Common myeloid progenitor, CD34-positive (primary cell): ENCODE results near the gene DNAH3.
"Not testable (repeated sequence)": the region's sequence is repeated elsewhere in the genome, so short reads cannot be mapped to it uniquely, and the experiment has no call there.

Source experiments
- CTCF ChIA-PET: fragments of 350-600 bp; sonication (Branson Sonifier 250); formaldehyde crosslinking; loops from one replicate; lab custom pipeline; 2021; ENCODE audit warnings: antibody characterized with exemption; lab: Charles Lee
- POLR2A ChIA-PET: fragments of 350-600 bp; sonication (Branson Sonifier 250); formaldehyde crosslinking; loops from one replicate; lab custom pipeline; 2021; ENCODE audit warnings: antibody characterized with exemption; lab: Charles Lee
- DNase-seq, 3 donors: peaks; one replicate each; pipeline versions ENCODE4 v3.0.0 to v3.0.0-alpha.2; 2013
- H3K27ac ChIP-seq, 2 experiments: 1 replicate in 1 of 2; 2 replicates in 1 of 2; pipeline ENCODE4 v1.7.0; 2013; ENCODE audit warnings: inconsistent platforms in 2 of 2, low read length in 2 of 2, mild to moderate bottlenecking in 2 of 2, low read depth in 1 of 2, moderate library complexity in 1 of 2; ENCODE audit not compliant: severe bottlenecking in 2 of 2, insufficient read depth in 1 of 2, poor library complexity in 1 of 2
- H3K27me3 ChIP-seq, 5 experiments: replicated peaks in 2 of 5; 1 replicate in 3 of 5; 2 replicates in 2 of 5; pipeline versions ENCODE4 v1.6.1 to v1.7.0; 2013; ENCODE audit warnings: low read length in 4 of 5, mild to moderate bottlenecking in 2 of 5, moderate library complexity in 2 of 5, inconsistent platforms in 1 of 5; ENCODE audit not compliant: insufficient read depth in 5 of 5, control insufficient read depth in 4 of 5
- H3K36me3 ChIP-seq, 4 experiments: 1 replicate in 2 of 4; 2 replicates in 2 of 4; pipeline versions ENCODE4 v1.6.1 to v1.7.0; 2013; ENCODE audit warnings: low read length in 3 of 4, control low read depth in 1 of 4, mild to moderate bottlenecking in 1 of 4; ENCODE audit not compliant: control insufficient read depth in 4 of 4, insufficient read depth in 4 of 4
- H3K4me1 ChIP-seq, 4 experiments: 1 replicate in 3 of 4; 2 replicates in 1 of 4; pipeline versions ENCODE4 v1.6.1 to v1.7.1; 2013; ENCODE audit warnings: low read length in 3 of 4, mild to moderate bottlenecking in 3 of 4, control low read depth in 1 of 4, inconsistent platforms in 1 of 4, moderate library complexity in 1 of 4; ENCODE audit not compliant: control insufficient read depth in 4 of 4, insufficient read depth in 4 of 4; ENCODE audit errors: control extremely low read depth in 1 of 4
- H3K4me3 ChIP-seq, 7 experiments: 1 replicate in 4 of 7; 2 replicates in 3 of 7; pipeline versions ENCODE4 v1.5.1 to v1.7.0; 2013; ENCODE audit warnings: mild to moderate bottlenecking in 7 of 7, low read length in 6 of 7, moderate library complexity in 6 of 7, inconsistent platforms in 2 of 7, low read depth in 2 of 7, control low read depth in 1 of 7; ENCODE audit not compliant: insufficient read depth in 4 of 7, control insufficient read depth in 1 of 7; ENCODE audit errors: extremely low read depth in 1 of 7
- H3K9me3 ChIP-seq, 5 experiments: 1 replicate in 4 of 5; 2 replicates in 1 of 5; pipeline versions ENCODE4 v1.6.1 to v1.7.1; 2013; ENCODE audit warnings: low read length in 4 of 5, mild to moderate bottlenecking in 2 of 5, inconsistent platforms in 1 of 5, low read depth in 1 of 5, moderate library complexity in 1 of 5; ENCODE audit not compliant: control insufficient read depth in 4 of 5, insufficient read depth in 2 of 5; ENCODE audit errors: control extremely low read depth in 1 of 5
- WGBS: methylation state at CpG from one replicate; pipeline ENCODE4 v1.1.5; 2013; ENCODE audit not compliant: insufficient coverage; 5-methylcytosine and 5-hydroxymethylcytosine counted together

DNAH3 gene

DNA sequence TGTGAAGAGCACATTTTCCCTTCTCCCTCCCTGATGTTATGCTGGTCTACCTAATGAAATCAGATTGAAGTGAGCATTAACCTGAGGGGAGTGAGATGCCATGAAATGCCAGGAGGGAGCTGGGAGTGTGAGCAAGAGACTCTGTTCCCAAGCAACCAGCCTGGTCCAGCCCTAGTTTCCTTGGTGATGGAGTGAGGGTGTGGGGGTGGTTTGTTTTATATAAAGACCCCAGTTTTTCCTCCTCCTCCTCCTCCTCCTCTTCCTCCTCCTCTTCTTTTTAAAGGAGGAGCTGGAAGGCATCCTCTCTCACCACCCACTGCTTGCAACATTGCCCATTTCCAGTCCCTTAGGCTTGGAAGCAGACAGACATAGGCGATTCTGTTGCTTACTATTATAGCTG lies 97.1 kb downstream of the DNAH3 start:
- WGBS = no CpG with 5 or more reads among the region's 1 CpG
- Histone ChIP-seq H3K4me1 (no peaks in the 10 kb centered on the region), H3K4me3 (no peak overlapping the region), H3K9me3 (no peaks in the 10 kb centered on the region), H3K36me3 (no peaks in the 10 kb centered on the region), H3K27ac (no peak overlapping the region), H3K27me3 (peaks cover 0 to 3% (median 0%) of the 10 kb centered on the region in 5 experiments)
- no peak for DNase-seq
- ChIA-PET CTCF (no interaction called here), POLR2A (no interaction called here)

DNA sequence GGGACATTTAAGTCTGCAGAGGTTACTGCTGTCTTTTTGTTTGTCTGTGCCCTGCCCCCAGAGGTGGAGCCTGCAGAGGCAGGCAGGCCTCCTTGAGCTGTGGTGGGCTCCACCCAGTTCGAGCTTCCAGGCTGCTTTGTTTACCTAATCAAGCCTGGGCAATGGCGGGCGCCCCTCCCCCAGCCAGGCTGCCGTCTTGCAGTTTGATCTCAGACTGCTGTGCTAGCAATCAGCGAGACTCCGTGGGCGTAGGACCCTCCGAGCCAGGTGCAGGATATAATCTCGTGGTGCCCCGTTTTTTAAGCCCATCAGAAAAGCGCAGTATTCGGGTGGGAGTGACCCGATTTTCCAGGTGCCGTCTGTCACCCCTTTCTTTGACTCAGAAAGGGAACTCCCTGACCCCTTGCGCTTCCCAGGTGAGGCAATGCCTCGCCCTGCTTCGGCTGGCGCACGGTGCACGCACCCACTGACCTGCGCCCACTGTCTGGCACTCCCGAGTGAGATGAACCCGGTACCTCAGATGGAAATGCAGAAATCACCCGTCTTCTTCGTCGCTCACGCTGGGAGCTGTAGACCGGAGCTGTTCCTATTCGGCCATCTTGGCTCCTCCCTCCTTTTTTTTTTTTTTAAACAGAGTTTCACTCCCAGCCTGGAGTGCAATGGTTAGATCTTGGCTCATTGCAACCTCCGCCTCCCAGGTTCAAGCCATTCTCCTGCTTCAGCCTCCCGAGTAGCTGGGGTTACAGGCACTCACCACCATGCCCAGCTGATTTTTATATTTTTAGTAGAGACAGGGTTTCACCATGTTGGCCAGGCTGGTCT lies 102.3 kb downstream of the DNAH3 start:
- H3K9me3 ChIP-seq, H3K27me3 ChIP-seq, DNase-seq, H3K4me3 ChIP-seq, H3K27ac ChIP-seq, H3K36me3 ChIP-seq, H3K4me1 ChIP-seq, POLR2A ChIA-PET: not testable (repeated sequence)
- CTCF ChIA-PET = interaction anchor here (0.7 kb wide), 2 partner anchors 66 to 1010 kb away, joined by 3 read pairs; no protein-coding TSS in a partner anchor
- WGBS = 88% methylated on average over 18 of the region's 31 CpGs

GRCh38 chr16:21038197-21038596 lies 112.4 kb downstream of the DNAH3 start:
- ChIA-PET CTCF (no interaction called here), POLR2A (no interaction called here)
- no peaks in the 10 kb centered on the region for H3K9me3 ChIP-seq
- H3K4me3 ChIP-seq = no peak overlapping the region
- no peaks in the 10 kb centered on the region for H3K36me3 ChIP-seq
- H3K27ac ChIP-seq = no peak overlapping the region
- H3K4me1 ChIP-seq = no peaks in the 10 kb centered on the region
- H3K27me3 ChIP-seq = no peaks in the 10 kb centered on the region
- WGBS = 100% methylated on average over 5 of the region's 7 CpGs
- DNase-seq = no peak

DNA sequence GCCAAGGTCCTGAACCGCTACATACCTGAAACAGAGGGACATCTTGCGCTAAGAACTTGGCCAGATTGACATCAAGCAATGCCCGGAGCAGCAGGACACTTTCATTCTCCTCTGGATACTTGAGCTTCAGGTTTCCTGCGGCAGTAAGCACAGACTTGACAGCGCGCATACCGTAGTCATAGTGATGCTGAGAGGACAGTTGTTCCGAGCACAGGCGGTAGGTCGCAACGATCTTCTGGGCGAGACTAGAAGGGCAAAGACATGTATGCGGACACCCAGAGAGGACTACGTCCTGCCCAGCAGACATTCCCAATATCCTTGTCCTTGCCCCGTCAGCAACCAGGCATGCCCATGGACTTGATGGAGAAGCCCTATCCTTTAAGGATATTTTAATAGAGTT lies 112.9 kb downstream of the DNAH3 start:
- WGBS = 97% methylated on average over 12 of the region's 15 CpGs
- no peaks in the 10 kb centered on the region for H3K36me3 ChIP-seq
- no peaks in the 10 kb centered on the region for H3K9me3 ChIP-seq
- H3K4me1 ChIP-seq = no peaks in the 10 kb centered on the region
- CTCF ChIA-PET = no interaction called here
- no peaks in the 10 kb centered on the region for H3K27me3 ChIP-seq
- POLR2A ChIA-PET = no interaction called here
- no peak overlapping the region for H3K4me3 ChIP-seq
- no peak for DNase-seq
- H3K27ac ChIP-seq = no peak overlapping the region

DNA sequence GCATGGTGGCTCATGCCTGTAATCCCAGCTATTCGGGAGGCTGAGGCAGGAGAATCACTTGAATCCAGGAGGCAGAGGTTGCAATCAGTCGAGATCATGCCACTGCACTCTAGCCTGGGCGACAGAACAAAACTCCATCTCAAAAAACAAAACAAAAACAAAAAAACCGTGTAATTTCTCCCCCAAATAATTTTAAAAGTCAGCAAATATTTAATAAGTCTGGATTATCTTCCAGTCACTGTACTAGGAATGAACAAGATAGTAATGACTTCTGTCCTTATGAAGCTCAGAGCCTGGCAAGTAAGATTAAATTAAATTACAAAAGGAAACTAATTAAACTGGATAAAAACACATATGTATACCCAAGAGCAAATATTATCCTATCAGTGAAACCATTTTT lies 113.5 kb downstream of the DNAH3 start:
- POLR2A ChIA-PET = no interaction called here
- no peaks in the 10 kb centered on the region for H3K36me3 ChIP-seq
- DNase-seq = no peak
- no peaks in the 10 kb centered on the region for H3K27me3 ChIP-seq
- H3K27ac ChIP-seq = no peak overlapping the region
- 94% methylated on average over 3 of the region's 4 CpGs for WGBS
- no peak overlapping the region for H3K4me3 ChIP-seq
- CTCF ChIA-PET = no interaction called here
- no peaks in the 10 kb centered on the region for H3K9me3 ChIP-seq
- H3K4me1 ChIP-seq = no peaks in the 10 kb centered on the region

DNA sequence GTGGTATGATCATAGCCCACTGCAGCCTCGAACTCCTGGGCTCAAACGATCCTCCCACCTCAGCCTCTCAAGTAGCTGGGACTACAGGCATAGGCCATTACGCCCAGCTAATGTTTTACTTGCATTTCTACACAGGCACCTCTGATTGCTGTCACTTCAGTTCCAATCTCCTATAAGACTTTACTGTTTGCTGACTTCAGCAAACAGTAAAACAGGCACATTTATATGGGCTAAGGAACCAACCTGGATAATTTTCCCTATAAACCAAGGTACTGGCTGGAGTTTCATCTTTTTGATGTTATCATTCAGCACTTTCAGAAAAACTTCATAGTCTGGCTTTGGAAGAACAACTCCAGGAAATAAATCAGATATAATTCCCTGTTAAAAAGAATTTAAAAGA lies 114.2 kb downstream of the DNAH3 start:
- H3K27ac ChIP-seq = no peak overlapping the region
- POLR2A ChIA-PET = no interaction called here
- CTCF ChIA-PET = no interaction called here
- no peaks in the 10 kb centered on the region for H3K36me3 ChIP-seq
- 93% methylated on average over 3 of the region's 3 CpGs for WGBS
- no peaks in the 10 kb centered on the region for H3K27me3 ChIP-seq
- no peak for DNase-seq
- H3K4me3 ChIP-seq = no peak overlapping the region
- H3K4me1 ChIP-seq = no peaks in the 10 kb centered on the region
- H3K9me3 ChIP-seq = no peaks in the 10 kb centered on the region

GRCh38 chr16:21033704-21034103 lies 116.9 kb downstream of the DNAH3 start:
- WGBS = 97% methylated on average over 10 of the region's 10 CpGs
- DNase-seq = no peak
- H3K27ac ChIP-seq = no peak overlapping the region
- no peaks in the 10 kb centered on the region for H3K27me3 ChIP-seq
- H3K4me1 ChIP-seq = no peaks in the 10 kb centered on the region
- no peaks in the 10 kb centered on the region for H3K9me3 ChIP-seq
- no peak overlapping the region for H3K4me3 ChIP-seq
- POLR2A ChIA-PET = no interaction called here
- no peaks in the 10 kb centered on the region for H3K36me3 ChIP-seq
- CTCF ChIA-PET = interaction anchor here (1.5 kb wide), 1 partner anchor 19 kb away, joined by 3 read pairs; no protein-coding TSS in a partner anchor
